Measurements from ENCODE around the gene NFATC2. TPM values are rescaled to one million over a fixed set of nuclear protein-coding genes. Genes with fewer than 3 reads are reported as not detected.
A peak's percentile ranks its signal among the peaks of the same experiment; 100 is the strongest.
"Not testable (repeated sequence)": the region's sequence is repeated elsewhere in the genome, so short reads cannot be mapped to it uniquely, and the experiment has no call there.

Gene NFATC2
- total RNA-seq, 2 experiments from 2014 or later, result 58.9 to 62.3 TPM

GRCh38 chr20:51575486-51575885, 33.0 kb upstream of the NFATC2 start:
- no peak overlapping the region for H3K27ac Mint-ChIP-seq
- no peak for ATAC-seq (ENCODE audit: low read depth)
- H3K4me1 Mint-ChIP-seq, result no peaks in the 10 kb centered on the region
- POLR2A ChIA-PET, result no interaction called here
- no peak overlapping the region for H3K4me3 Mint-ChIP-seq
- H3K27me3 Mint-ChIP-seq, result peaks cover 2% of the 10 kb centered on the region
- H3K9me3 Mint-ChIP-seq, result peaks cover 1% of the 10 kb centered on the region
- DNase-seq, result no peak
- H3K36me3 Mint-ChIP-seq, result no peaks in the 10 kb centered on the region

GRCh38 chr20:51574248-51575033, 31.9 kb upstream of the NFATC2 start:
- no peak overlapping the region for H3K4me3 Mint-ChIP-seq
- H3K27me3 Mint-ChIP-seq, result peaks cover 9% of the 10 kb centered on the region
- peaks cover 1% of the 10 kb centered on the region for H3K36me3 Mint-ChIP-seq
- DNase-seq (no peak), ATAC-seq (ENCODE audit: low read depth) (no peak)
- H3K27ac Mint-ChIP-seq, result no peak overlapping the region
- peaks cover 3% of the 10 kb centered on the region for H3K9me3 Mint-ChIP-seq
- POLR2A ChIA-PET, result interaction anchor here (0.6 kb wide), 1 partner anchor 135 kb away, joined by 4 read pairs; no protein-coding TSS in a partner anchor
- H3K4me1 Mint-ChIP-seq, result no peaks in the 10 kb centered on the region

GRCh38 chr20:51573576-51574243, 31.2 kb upstream of the NFATC2 start:
- Mint-ChIP-seq H3K4me1 (no peaks in the 10 kb centered on the region), H3K9me3 (peaks cover 4% of the 10 kb centered on the region), H3K27ac (no peak overlapping the region), H3K27me3 (peaks cover 10% of the 10 kb centered on the region), H3K36me3 (peaks cover 2% of the 10 kb centered on the region), H3K4me3 (no peak overlapping the region)
- POLR2A ChIA-PET, result interaction anchor here (0.6 kb wide), 1 partner anchor 134 kb away, joined by 4 read pairs; no protein-coding TSS in a partner anchor
- no peak for DNase-seq
- no peak for ATAC-seq (ENCODE audit: low read depth)

DNA sequence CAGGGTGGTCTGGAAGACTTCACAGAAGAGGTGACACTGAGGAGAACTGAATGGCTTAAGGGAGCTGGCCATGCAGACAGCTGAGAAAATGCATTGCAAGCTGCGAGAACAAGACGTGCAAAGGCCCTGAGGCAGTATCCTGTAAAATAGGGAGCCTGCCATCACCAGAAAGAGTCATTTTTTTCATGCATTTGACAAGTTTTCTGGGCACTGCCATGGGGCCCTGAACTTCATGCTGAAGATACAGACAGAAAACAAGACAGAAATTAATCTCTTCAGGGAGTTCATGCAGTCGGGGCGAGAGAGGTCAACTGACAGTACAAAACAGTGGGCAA, 28.9 kb upstream of the NFATC2 start:
- DNase-seq, result no peak
- no peak for ATAC-seq (ENCODE audit: low read depth)
- Mint-ChIP-seq H3K36me3 (peaks cover 2% of the 10 kb centered on the region), H3K27me3 (peaks cover 18% of the 10 kb centered on the region), H3K4me1 (no peaks in the 10 kb centered on the region), H3K27ac (no peak overlapping the region), H3K9me3 (peaks cover 8% of the 10 kb centered on the region), H3K4me3 (no peak overlapping the region)
- POLR2A ChIA-PET, result no interaction called here

GRCh38 chr20:51570739-51571459, 28.4 kb upstream of the NFATC2 start:
- no peak overlapping the region for H3K27ac Mint-ChIP-seq
- H3K9me3 Mint-ChIP-seq, result peaks cover 8% of the 10 kb centered on the region
- no peaks in the 10 kb centered on the region for H3K4me1 Mint-ChIP-seq
- H3K36me3 Mint-ChIP-seq, result peaks cover 2% of the 10 kb centered on the region
- DNase-seq (no peak), ATAC-seq (ENCODE audit: low read depth) (no peak)
- POLR2A ChIA-PET, result no interaction called here
- no peak overlapping the region for H3K4me3 Mint-ChIP-seq
- peaks cover 22% of the 10 kb centered on the region for H3K27me3 Mint-ChIP-seq

GRCh38 chr20:51569815-51570738, 27.6 kb upstream of the NFATC2 start:
- H3K4me3 Mint-ChIP-seq, result no peak overlapping the region
- no peak overlapping the region for H3K27ac Mint-ChIP-seq
- peaks cover 8% of the 10 kb centered on the region for H3K9me3 Mint-ChIP-seq
- no peaks in the 10 kb centered on the region for H3K4me1 Mint-ChIP-seq
- ATAC-seq (ENCODE audit: low read depth), result no peak
- peaks cover 29% of the 10 kb centered on the region for H3K27me3 Mint-ChIP-seq
- DNase-seq, result no peak
- peaks cover 2% of the 10 kb centered on the region for H3K36me3 Mint-ChIP-seq
- POLR2A ChIA-PET, result no interaction called here

DNA sequence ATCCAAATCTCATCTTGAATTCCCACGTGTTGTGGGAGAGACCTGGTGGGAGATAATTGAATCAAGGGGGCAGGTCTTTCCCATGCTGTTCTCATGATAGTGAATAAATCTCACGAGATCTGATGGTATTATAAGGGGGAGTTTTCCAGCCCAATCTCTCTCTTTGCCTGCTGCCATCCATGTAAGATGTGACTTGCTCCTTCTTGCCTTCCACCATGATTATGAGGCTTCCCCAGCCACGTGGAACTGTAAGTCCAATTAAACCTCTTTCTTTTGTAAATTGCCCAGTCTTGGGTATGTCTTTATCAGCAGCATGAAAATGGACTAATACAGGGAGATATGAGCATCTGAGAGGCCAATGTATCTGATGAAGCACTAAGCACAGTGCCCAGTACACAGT, 26.0 kb upstream of the NFATC2 start:
- H3K27ac Mint-ChIP-seq; H3K9me3 Mint-ChIP-seq; H3K36me3 Mint-ChIP-seq; H3K4me3 Mint-ChIP-seq; POLR2A ChIA-PET; H3K4me1 Mint-ChIP-seq; DNase-seq; ATAC-seq (ENCODE audit: low read depth): not testable (repeated sequence)
- H3K27me3 Mint-ChIP-seq, result peaks cover 40% of the 10 kb centered on the region

DNA sequence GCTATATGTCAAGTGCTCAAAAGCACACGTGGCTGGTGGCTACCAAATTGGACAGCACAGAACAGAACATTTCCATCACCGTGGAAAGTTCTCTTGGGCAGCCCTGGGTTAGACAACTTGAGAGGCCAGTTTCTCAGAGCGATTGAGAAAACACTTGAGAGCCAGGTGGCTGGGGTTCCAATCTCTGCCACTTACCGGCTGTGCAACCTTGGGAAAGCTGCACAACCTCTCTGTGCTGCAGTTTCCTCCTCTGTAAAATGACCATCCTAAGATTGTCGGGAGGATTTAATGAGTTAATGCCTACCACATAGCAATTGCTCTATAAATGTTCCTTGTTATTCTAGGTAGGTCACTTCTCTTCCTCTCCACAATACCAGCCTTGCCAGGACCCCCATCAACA, 25.1 kb upstream of the NFATC2 start:
- H3K36me3 Mint-ChIP-seq, result peaks cover 2% of the 10 kb centered on the region
- no peak overlapping the region for H3K4me3 Mint-ChIP-seq
- no peak for ATAC-seq (ENCODE audit: low read depth)
- POLR2A ChIA-PET, result no interaction called here
- peaks cover 50% of the 10 kb centered on the region for H3K27me3 Mint-ChIP-seq
- peaks cover 7% of the 10 kb centered on the region for H3K9me3 Mint-ChIP-seq
- no peak for DNase-seq
- H3K27ac Mint-ChIP-seq, result no peak overlapping the region
- H3K4me1 Mint-ChIP-seq, result peaks cover 2% of the 10 kb centered on the region

- Mint-ChIP-seq H3K27ac (no peak overlapping the region), H3K9me3 (peaks cover 7% of the 10 kb centered on the region), H3K4me3 (no peak overlapping the region), H3K4me1 (peaks cover 5% of the 10 kb centered on the region), H3K36me3 (peaks cover 2% of the 10 kb centered on the region), H3K27me3 (peaks cover 58% of the 10 kb centered on the region)
- no peak for DNase-seq
- no peak for ATAC-seq (ENCODE audit: low read depth)
- POLR2A ChIA-PET, result no interaction called here
Observed at GRCh38 chr20:51566594-51566993, 24.1 kb upstream of the NFATC2 start.

DNA sequence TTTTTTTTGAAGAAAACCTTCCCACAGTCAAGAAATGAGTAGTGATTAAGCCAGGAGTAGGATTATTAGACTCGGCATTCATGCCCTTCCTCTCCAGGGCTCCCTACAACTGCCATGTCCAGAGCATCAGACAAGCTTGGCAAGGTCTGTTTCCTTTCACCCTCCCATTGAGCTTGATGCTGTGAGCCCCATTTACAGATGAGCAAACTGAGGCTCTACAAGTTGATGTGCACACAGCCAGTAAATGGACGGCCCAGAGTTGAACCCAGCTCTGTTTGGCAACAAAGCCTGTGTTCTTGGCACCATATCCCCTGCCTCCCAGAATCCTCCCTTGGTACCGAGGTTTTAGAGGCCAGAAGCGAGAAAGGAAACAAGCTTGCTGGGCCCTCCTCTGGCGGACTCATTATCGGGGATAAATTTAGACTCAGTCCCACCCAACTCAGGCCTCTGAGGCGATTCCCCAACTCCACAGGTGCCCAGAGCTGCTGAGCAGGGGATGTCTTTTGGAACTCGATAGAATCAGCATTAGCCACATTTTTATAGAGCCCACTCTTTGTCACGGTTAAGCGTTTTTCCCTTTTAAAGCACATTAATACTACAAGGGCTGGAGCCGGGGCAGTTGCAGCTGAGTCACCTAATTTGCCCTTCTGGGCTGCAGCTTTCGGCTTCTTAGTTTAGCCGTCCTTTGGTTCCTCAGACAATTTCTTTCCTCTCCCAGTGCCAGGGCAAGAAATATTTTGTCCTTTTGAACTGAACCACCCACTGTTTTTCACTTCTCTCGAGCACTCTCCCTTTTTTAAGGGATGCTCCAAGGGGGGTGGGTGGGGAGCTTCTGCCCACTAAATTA, 23.0 kb upstream of the NFATC2 start:
- POLR2A ChIA-PET, result no interaction called here
- DNase-seq (no peak), ATAC-seq (ENCODE audit: low read depth) (no peak)
- Mint-ChIP-seq H3K27ac (no peak overlapping the region), H3K4me1 (peaks cover 11% of the 10 kb centered on the region), H3K27me3 (peaks cover 68% of the 10 kb centered on the region), H3K36me3 (peaks cover 2% of the 10 kb centered on the region), H3K9me3 (peaks cover 7% of the 10 kb centered on the region), H3K4me3 (no peak overlapping the region)

DNA sequence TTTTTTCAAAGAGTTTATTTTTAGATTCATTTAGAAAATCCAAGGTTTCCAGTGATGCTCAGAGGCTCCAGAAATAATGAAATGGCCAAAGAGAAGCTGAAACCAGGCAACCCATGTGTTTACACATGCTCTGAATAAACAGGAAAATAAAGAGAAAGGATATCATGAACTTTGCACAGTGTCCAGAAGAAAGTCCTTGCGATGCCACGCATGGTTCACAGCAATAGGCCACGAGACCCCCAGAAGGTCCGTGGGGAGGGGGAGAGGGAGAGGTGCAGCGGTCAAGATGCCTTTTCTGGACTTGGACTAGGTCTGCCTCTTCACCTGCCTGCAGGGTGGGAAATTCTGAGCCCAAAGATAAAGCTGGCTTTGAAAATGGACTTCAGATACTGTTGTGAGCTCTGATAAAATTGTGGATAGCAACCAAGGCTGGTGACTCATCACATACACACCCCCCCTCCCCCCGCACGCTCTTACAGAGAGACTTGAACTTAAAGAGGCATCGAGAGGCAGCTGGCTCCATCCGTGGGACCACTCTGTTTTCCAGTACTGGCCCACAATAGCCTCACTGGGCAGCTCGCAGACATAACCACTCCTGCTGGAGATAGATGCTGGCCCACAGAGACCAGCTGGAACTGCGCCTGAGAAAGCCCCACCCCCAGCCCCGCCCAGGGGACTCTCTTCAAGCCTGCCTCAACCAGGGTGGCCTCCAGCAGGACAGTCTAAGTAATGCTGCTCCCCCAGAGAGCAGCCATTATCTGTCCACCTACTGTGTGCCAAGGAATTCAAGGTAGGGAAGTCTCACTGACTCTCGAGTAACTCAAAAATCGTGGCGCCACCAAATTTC, 21.2 kb upstream of the NFATC2 start:
- H3K27me3 Mint-ChIP-seq, result peaks cover 77% of the 10 kb centered on the region
- peaks cover 11% of the 10 kb centered on the region for H3K4me1 Mint-ChIP-seq
- ATAC-seq (ENCODE audit: low read depth) (no peak), DNase-seq (no peak)
- no peaks in the 10 kb centered on the region for H3K36me3 Mint-ChIP-seq
- H3K9me3 Mint-ChIP-seq, result peaks cover 4% of the 10 kb centered on the region
- POLR2A ChIA-PET, result interaction anchor here (1.7 kb wide), 1 partner anchor 23 kb away, joined by 5 read pairs; no protein-coding TSS in a partner anchor
- H3K4me3 Mint-ChIP-seq, result no peak overlapping the region
- H3K27ac Mint-ChIP-seq, result no peak overlapping the region

- Mint-ChIP-seq H3K4me1 (peaks cover 11% of the 10 kb centered on the region), H3K9me3 (peaks cover 3% of the 10 kb centered on the region), H3K4me3 (peak overlapping the region; percentile 72), H3K27ac (no peak overlapping the region), H3K27me3 (peaks cover 75% of the 10 kb centered on the region), H3K36me3 (no peaks in the 10 kb centered on the region)
- POLR2A ChIA-PET, result interaction anchor here (1.7 kb wide), 1 partner anchor 22 kb away, joined by 5 read pairs; no protein-coding TSS in a partner anchor
- DNase-seq, result no peak
- no peak for ATAC-seq (ENCODE audit: low read depth)
Observed at GRCh38 chr20:51563174-51563485, 20.6 kb upstream of the NFATC2 start.

Data from activated naive CD8-positive, alpha-beta T cell treated with anti-CD3 and anti-CD28 coated beads, Interleukin-2, amount 10 ng/mL, durations not matched to agents 7 days and 5 days (primary cell).